GM18520 (cell line): ENCODE data around the gene C11orf97.
"Not testable (repeated sequence)": the region's sequence is repeated elsewhere in the genome, so short reads cannot be mapped to it uniquely, and the experiment has no call there.

Source experiments
- ATAC-seq: cut with Tn5 transposase; IDR thresholded peaks from one replicate; pipeline ENCODE4 v1.9.1; 2021; ENCODE audit not compliant: unreplicated experiment

C11orf97 gene, protein sequence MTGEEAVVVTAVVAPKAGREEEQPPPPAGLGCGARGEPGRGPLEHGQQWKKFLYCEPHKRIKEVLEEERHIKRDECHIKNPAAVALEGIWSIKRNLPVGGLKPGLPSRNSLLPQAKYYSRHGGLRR

GRCh38 chr11:94511932-94512781 is at the start of gene C11orf97:
Gene C11orf97 (plus strand): TSS chr11:94512461. CDS start chr11:94512529, 68 bp downstream.
- ATAC-seq: peak; percentile 70

DNA sequence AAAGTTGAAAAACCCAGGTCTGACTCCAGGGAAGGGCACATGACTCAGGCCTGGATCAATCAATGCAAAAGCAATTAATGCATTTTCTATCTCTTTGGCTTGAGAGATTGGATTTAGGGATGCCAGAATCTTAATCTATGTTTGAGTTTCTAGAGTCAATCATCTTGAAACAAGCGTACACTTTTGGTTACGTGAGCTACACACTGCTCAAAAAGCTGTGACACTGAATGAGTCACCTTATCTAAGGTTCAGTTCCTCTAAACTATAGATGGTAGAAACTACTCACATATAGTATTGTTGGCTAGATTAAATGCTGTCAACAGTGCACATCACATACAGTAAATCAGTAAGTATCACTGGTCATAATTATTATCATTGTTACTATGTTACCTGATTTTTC is 42.8 kb upstream of the C11orf97 start:
- ATAC-seq: peak; percentile 82

DNA sequence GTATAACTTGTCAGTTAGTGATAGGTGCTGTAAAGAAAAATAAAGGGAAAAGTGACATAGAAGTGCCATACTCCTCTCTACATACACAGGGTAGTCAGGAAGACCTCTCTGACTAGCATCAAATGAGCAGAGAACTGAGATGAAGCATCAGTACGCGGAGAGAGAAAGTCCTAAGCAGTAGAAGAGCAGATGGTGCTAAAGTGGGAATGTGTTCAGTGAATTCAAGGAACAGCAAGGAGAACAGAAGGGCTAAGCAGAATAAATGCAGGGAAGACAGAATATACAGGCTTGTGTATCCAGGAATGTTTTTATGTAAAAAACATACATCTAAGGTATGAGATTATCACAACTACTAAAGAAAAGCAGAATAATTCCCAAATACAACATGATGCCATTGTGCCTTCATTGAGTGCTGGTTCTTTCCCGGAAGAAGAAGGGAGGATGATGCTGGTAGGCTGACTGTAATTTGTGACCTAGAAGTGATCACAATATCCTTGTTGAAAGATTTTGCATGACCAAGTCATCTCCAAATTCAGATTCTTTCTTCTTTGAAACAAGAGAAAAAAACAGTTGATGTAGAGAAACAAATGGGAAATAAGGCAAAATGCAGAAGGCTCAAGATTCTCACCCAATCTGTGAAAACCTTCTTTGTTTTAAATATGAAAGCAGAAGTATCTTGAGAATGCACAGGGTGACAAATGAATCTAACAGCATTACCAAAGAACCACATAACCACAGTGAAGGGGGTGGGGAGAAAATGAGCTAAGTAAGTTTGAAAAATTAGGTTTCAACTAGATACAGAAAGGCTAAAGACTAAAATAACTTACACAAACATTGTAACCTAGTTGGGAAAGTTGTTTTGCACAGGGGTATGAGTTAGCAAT is 39.1 kb upstream of the C11orf97 start:
- ATAC-seq: peak; percentile 82

GRCh38 chr11:94477624-94478023 is 34.6 kb upstream of the C11orf97 start:
- ATAC-seq: no peak

DNA sequence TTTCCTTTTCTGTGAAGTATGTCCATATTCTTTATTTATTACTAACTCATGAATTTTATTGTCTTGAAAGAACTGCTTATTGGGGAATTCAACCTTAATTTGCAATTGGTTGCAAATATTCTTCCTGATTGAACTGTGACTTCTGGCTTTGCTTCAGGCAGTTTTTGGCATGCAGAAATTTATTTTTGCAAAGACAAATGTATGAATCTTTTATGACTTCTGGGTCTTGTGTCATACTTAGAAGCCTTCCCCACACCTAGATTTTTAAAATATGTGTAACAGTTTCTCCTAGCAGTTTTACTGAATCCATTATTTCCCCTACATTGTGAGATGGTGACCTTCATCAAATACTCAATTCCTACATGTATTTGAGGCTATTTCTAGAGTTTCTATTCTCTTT is 30.9 kb upstream of the C11orf97 start:
- no peak for ATAC-seq

- no peak for ATAC-seq
Observed at GRCh38 chr11:94486068-94486467, 26.2 kb upstream of the C11orf97 start.

DNA sequence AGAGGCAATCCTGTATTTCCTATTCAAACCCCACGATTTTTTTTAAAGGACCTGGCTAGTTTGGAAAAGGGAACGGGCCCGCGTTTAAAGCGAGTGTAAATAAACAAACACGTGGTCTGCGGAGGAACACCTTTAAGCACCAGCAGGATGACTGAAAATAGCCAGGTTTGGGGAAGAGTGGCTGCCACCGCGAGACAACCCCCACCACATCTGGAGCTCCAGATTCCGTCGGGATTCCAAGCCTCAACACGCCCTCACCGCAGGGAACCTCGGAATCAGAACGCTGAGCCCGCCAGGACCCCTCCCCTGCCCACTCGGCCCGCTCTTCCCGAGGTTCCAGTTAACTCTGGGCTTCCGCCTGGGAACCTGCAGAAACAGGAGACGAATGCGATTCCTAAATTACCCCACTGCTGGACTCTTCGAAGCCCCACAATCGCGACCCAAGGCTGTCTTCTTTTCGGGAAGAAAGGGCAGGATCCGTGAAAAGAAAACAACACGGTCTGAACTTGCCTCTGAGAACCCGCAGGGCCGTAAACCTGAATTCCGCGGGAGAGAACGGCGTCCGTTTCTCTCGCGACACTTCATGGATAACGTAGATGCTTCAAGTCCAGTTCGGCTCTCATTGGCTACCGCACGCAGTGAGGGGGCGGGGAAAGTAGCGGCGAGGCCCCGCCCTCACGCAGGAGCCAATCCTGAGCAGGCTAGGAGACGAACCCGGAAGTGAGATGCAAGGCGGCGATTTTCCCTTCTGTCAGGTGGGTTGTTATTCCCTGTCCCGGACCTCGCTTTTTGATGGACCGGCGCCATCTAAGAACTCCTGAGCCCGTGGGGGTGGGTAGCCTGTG is 18.8 kb upstream of the C11orf97 start, which contains the start of the genes ANKRD49 and MRE11:
Gene ANKRD49, plus strand, starts transcription at position 704 of the 845 bp plus-strand sequence. CDS start 2,710 bp downstream, outside the sequence.
Gene MRE11, minus strand, starts transcription at position 564 of the 845 bp plus-strand sequence. CDS start 1,043 bp downstream, outside the sequence.
- ATAC-seq: peak; percentile 100

GRCh38 chr11:94494126-94494680 is 18.1 kb upstream of the C11orf97 start:
- ATAC-seq: peak; percentile 23

- no peak for ATAC-seq
Observed at GRCh38 chr11:94500181-94500580, 12.1 kb upstream of the C11orf97 start.

- ATAC-seq: no peak
Observed at GRCh38 chr11:94501522-94501921, 10.7 kb upstream of the C11orf97 start.

DNA sequence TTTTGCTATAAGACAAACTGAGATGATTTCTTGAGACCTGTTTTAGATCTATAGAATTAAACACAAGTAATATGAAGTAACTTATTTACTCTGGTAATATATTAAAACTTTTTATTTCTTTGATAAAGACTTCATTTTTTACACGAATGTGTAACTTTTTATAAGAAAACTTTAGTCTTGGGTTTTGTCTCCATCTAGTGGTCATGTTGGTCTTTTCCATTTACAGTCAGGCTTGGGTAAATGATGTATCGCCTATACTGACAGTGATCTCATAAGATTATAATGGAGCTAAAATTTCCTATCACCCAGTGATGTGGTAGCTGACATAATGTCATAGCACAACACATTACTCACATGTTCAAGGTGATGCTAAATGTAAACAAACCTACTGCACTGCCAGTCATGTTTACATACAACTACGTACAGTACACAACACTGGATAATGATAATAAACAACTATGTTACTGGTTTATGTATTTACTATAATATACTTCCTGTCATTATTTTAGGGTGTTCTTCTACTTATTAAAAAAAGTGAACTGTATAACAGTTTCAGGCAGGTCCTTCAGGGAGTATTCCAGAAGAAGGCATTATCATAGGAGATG is 7.5 kb upstream of the C11orf97 start:
- no peak for ATAC-seq

GRCh38 chr11:94506513-94506912 is 5.7 kb upstream of the C11orf97 start:
- not testable (repeated sequence) for ATAC-seq

DNA sequence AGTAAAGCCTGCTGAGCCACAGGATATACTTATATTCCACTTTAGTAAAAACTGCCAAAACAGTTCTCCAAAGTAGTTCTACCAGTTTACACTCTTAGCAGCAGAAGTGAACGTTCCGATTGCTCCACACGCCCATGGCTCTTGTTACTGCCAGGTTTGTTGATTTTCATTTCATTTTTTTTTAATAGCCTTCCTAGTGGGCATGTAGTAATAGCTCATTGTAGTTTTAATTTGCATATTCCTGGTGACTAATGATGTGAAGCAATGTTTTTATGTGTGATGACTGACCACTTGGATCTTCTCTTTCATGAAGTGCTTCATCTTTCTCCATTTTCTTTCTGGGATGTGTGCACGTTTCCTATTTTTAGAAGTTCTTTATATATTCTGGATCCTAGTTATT is 4.8 kb upstream of the C11orf97 start:
- ATAC-seq: no peak

DNA sequence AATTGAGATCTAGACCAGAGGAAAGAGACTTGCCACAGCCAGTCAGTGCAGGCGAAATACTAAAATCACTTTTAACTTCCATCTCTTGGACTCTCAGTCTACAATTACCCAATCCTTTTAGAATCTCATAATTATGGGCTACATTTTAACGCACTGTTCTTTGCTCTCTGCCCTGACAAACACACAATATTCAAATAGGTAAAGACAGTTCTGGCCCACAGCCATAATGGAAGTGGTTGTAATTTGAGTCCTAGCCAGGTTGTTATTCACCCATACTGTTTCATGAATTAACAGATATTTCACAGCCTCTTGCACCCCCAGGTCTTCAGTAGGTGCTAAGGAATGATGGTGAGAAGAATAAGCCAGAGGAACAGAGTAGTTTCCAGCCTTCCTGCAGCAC is 830 bp downstream of the C11orf97 start:
- no peak for ATAC-seq

DNA sequence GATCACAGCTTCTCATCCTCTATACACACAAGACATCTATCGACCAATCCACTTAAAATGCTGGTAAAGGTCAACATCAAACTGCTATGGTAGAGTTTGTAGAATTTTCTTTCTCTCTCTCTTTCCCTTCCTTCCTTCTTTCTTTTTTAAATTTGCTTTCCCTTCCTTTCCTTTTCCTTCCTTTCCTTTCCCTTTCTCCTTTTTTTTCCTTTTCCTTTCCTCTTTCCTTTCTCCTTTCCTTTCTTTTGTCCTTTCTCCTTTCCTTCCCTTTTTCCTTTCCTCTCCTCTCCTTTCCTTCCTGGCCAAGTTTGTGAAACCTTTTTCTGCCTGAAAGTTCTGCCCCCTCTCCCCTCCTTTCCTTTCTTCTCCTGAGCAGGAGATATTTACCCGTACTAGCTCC is 3.1 kb downstream of the C11orf97 start:
- ATAC-seq: no peak

- no peak for ATAC-seq
Observed at GRCh38 chr11:94516725-94517124, 4.5 kb downstream of the C11orf97 start.

- no peak for ATAC-seq
Observed at GRCh38 chr11:94518300-94518699, 6.0 kb downstream of the C11orf97 start.

- ATAC-seq: no peak
Observed at GRCh38 chr11:94519478-94520084, 7.3 kb downstream of the C11orf97 start.

GRCh38 chr11:94521684-94522083 is 9.4 kb downstream of the C11orf97 start:
- ATAC-seq: no peak
